H9 (cell line): Measurements from ENCODE around the gene PPP1R13B. TPM values are rescaled to one million over a fixed set of nuclear protein-coding genes. Genes with fewer than 3 reads are reported as not detected.
A peak's percentile ranks its signal among the peaks of the same experiment; 100 is the strongest.

Experiments
- DNase-seq: peaks from one replicate; pipeline ENCODE4 v3.0.0-alpha.2; 2017
- H2AFZ ChIP-seq: one replicate; pipeline ENCODE4 v1.6.1; 2013; ENCODE audit warnings: mild to moderate bottlenecking, low read length, control low read depth, moderate library complexity
- H2AK5ac ChIP-seq: 2 replicates; pipeline ENCODE4 v1.6.1; 2013; ENCODE audit warnings: low read length, control low read depth, mixed read lengths; ENCODE audit not compliant: insufficient read length
- H2BK120ac ChIP-seq: one replicate; pipeline ENCODE4 v1.6.1; 2013; ENCODE audit warnings: low read depth, mild to moderate bottlenecking, low read length, control low read depth, inconsistent platforms; ENCODE audit not compliant: poor library complexity, severe bottlenecking
- H2BK12ac ChIP-seq: 2 replicates; pipeline ENCODE4 v1.6.1; 2013; ENCODE audit warnings: low read length, control low read depth, mixed read lengths, low read depth; ENCODE audit not compliant: insufficient read length
- H2BK15ac ChIP-seq: 2 replicates; pipeline ENCODE4 v1.6.1; 2013; ENCODE audit warnings: low read depth, low read length, control low read depth
- H2BK20ac ChIP-seq: one replicate; pipeline ENCODE4 v1.6.1; 2013; ENCODE audit warnings: low read depth, mild to moderate bottlenecking, low read length, control low read depth, inconsistent platforms; ENCODE audit not compliant: poor library complexity, severe bottlenecking
- H2BK5ac ChIP-seq: 2 replicates; pipeline ENCODE4 v1.6.1; 2013; ENCODE audit warnings: low read length, control low read depth, mixed read lengths; ENCODE audit not compliant: insufficient read length
- H3K14ac ChIP-seq: 2 replicates; pipeline ENCODE4 v1.6.1; 2013; ENCODE audit warnings: low read length, control low read depth; ENCODE audit not compliant: insufficient read depth
- H3K18ac ChIP-seq: 2 replicates; pipeline ENCODE4 v1.6.1; 2013; ENCODE audit warnings: low read depth, mild to moderate bottlenecking, mixed read lengths, low read length, control low read depth; ENCODE audit not compliant: insufficient read length
- H3K23ac ChIP-seq: 2 replicates; pipeline ENCODE4 v1.6.1; 2013; ENCODE audit warnings: low read length, control low read depth, mixed read lengths, low read depth; ENCODE audit not compliant: insufficient read length
- H3K23me2 ChIP-seq: 2 replicates; pipeline ENCODE4 v1.6.1; 2013; ENCODE audit warnings: low read depth, mild to moderate bottlenecking, mixed read lengths, low read length, control low read depth; ENCODE audit not compliant: insufficient read length, poor library complexity, severe bottlenecking
- H3K27ac ChIP-seq: 2 replicates; pipeline ENCODE4 v1.5.1; 2013; ENCODE audit warnings: low read length, control low read depth, mixed read lengths, low read depth; ENCODE audit not compliant: insufficient read length
- H3K27me3 ChIP-seq: 2 replicates; pipeline ENCODE4 v1.6.1; 2013; ENCODE audit warnings: low read length, control low read depth, inconsistent platforms; ENCODE audit not compliant: insufficient read depth
- H3K4ac ChIP-seq: 2 replicates; pipeline ENCODE4 v1.6.1; 2013; ENCODE audit warnings: low read depth, mild to moderate bottlenecking, control low read depth, inconsistent platforms, low read length, moderate library complexity
- H3K4me1 ChIP-seq: 2 replicates; pipeline ENCODE4 v1.6.1; 2013; ENCODE audit warnings: low read length, control low read depth, inconsistent platforms; ENCODE audit not compliant: insufficient read depth
- H3K4me2 ChIP-seq: 2 replicates; pipeline ENCODE4 v1.6.1; 2013; ENCODE audit warnings: low read length, control low read depth, mixed read lengths; ENCODE audit not compliant: insufficient read length, insufficient read depth
- H3K56ac ChIP-seq: 2 replicates; pipeline ENCODE4 v1.6.1; 2013; ENCODE audit warnings: low read depth, mild to moderate bottlenecking, mixed read lengths, low read length, control low read depth; ENCODE audit not compliant: insufficient read length
- H3K79me1 ChIP-seq: 2 replicates; pipeline ENCODE4 v1.6.1; 2013; ENCODE audit warnings: low read depth, mild to moderate bottlenecking, moderate library complexity, low read length, control low read depth, inconsistent platforms; ENCODE audit not compliant: insufficient read depth, poor library complexity, severe bottlenecking
- H3K79me2 ChIP-seq: 2 replicates; pipeline ENCODE4 v1.6.1; 2013; ENCODE audit warnings: low read length, control low read depth, inconsistent platforms; ENCODE audit not compliant: insufficient read depth
- H3K9ac ChIP-seq: 2 replicates; pipeline ENCODE4 v1.6.1; 2013; ENCODE audit warnings: low read length, control low read depth, mixed read lengths; ENCODE audit not compliant: insufficient read length; ENCODE audit errors: extremely low read depth
- H3K9me3 ChIP-seq: one replicate; pipeline ENCODE4 v1.6.1; 2013; ENCODE audit warnings: low read depth, low read length, inconsistent platforms; ENCODE audit not compliant: control insufficient read depth
- H3T11ph ChIP-seq: one replicate; pipeline ENCODE4 v1.6.1; 2013; ENCODE audit warnings: mild to moderate bottlenecking, low read length, control low read depth, inconsistent platforms
- H4K20me1 ChIP-seq: one replicate; pipeline ENCODE4 v1.6.1; 2013; ENCODE audit not compliant: control insufficient read depth, insufficient read length, insufficient read depth
- H4K5ac ChIP-seq: 2 replicates; pipeline ENCODE4 v1.6.1; 2013; ENCODE audit warnings: low read depth, mild to moderate bottlenecking, mixed read lengths, low read length, control low read depth; ENCODE audit not compliant: insufficient read length
- H4K8ac ChIP-seq: replicated peaks from 2 replicates; pipeline ENCODE4 v1.6.1; 2013; ENCODE audit warnings: low read length, control low read depth, mixed read lengths, low read depth; ENCODE audit not compliant: insufficient read length
- H4K91ac ChIP-seq: 2 replicates; pipeline ENCODE4 v1.6.1; 2013; ENCODE audit warnings: low read depth, mild to moderate bottlenecking, moderate library complexity, mixed read lengths, low read length, control low read depth; ENCODE audit not compliant: insufficient read length
- H3K27ac Mint-ChIP-seq, 3 experiments: 2 replicates in 2 of 3; 3 replicates in 1 of 3; pipeline ENCODE4 v1.8.0; 2020 to 2021; ENCODE audit warnings: mixed read lengths in 3 of 3, mild to moderate bottlenecking in 1 of 3, moderate library complexity in 1 of 3
- H3K27me3 Mint-ChIP-seq: 2 replicates; pipeline ENCODE4 v1.8.0; 2021; ENCODE audit warnings: low read depth, mild to moderate bottlenecking, moderate library complexity, mixed read lengths
- H3K36me3 Mint-ChIP-seq, 3 experiments: 2 replicates in 2 of 3; 3 replicates in 1 of 3; pipeline ENCODE4 v1.8.0; 2020 to 2021; ENCODE audit warnings: low read depth in 3 of 3, mixed read lengths in 3 of 3; ENCODE audit not compliant: insufficient read depth in 1 of 3
- H3K4me1 Mint-ChIP-seq, 2 experiments: 2 replicates each; pipeline ENCODE4 v1.8.0; 2020; ENCODE audit warnings: mixed read lengths in 2 of 2
- H3K4me3 Mint-ChIP-seq, 2 experiments: 2 replicates in 1 of 2; 3 replicates in 1 of 2; pipeline ENCODE4 v1.8.0; 2020 to 2021; ENCODE audit warnings: mild to moderate bottlenecking in 2 of 2, mixed read lengths in 2 of 2, moderate library complexity in 1 of 2
- H3K9me3 Mint-ChIP-seq, 2 experiments: 2 replicates in 1 of 2; 3 replicates in 1 of 2; pipeline ENCODE4 v1.8.0; 2020; ENCODE audit warnings: mild to moderate bottlenecking in 2 of 2, mixed read lengths in 2 of 2, moderate library complexity in 1 of 2
- CTCF ChIP-seq: fragments of 200-600 bp; sonication (generic); conservative IDR thresholded peaks from 3 replicates; pipeline ENCODE4 v1.8.0; 2021; ENCODE audit warnings: antibody characterized with exemption, mild to moderate bottlenecking
- WGBS: extraction: QIAGEN DNeasy Blood & Tissue Kit; methylation state at CpG from one replicate; pipeline ENCODE4 v1.1.7; 2013; ENCODE audit warnings: missing lambda C conversion rate, low lambda C conversion rate, mixed read lengths; ENCODE audit not compliant: insufficient read length; ENCODE audit errors: extremely low coverage; 5-methylcytosine and 5-hydroxymethylcytosine counted together
- total RNA-seq: library from RNA; stranded (reverse); gene quantifications from 2 replicates; pipeline ENCODE4 v1.2.1, GENCODE V29; 2021

PPP1R13B gene
- total RNA-seq, 1 experiment from 2014 or later: 6.0 TPM

- Histone ChIP-seq H4K8ac (no peak overlapping the region), H3K27ac (no peak overlapping the region), H3K14ac (no peak overlapping the region), H3K23me2 (no peaks in the 10 kb centered on the region), H3K79me2 (no peaks in the 10 kb centered on the region), H2AFZ (no peak overlapping the region), H3T11ph (no peak overlapping the region), H2BK5ac (no peak overlapping the region), H4K20me1 (no peaks in the 10 kb centered on the region), H4K5ac (no peak overlapping the region), H2BK120ac (no peak overlapping the region), H4K91ac (no peak overlapping the region), H2BK20ac (no peak overlapping the region), H3K4me1 (no peaks in the 10 kb centered on the region), H2AK5ac (no peak overlapping the region), H3K56ac (no peak overlapping the region), H3K4ac (no peak overlapping the region), H3K9ac (no peak overlapping the region), H2BK15ac (no peak overlapping the region), H3K23ac (no peak overlapping the region), H3K79me1 (peaks cover 4% of the 10 kb centered on the region), H3K4me2 (no peak overlapping the region), H3K9me3 (no peaks in the 10 kb centered on the region), H3K27me3 (no peaks in the 10 kb centered on the region), H2BK12ac (no peak overlapping the region), H3K18ac (no peak overlapping the region)
- no peaks in the 10 kb centered on the region for H3K4me1 Mint-ChIP-seq
- H3K27me3 Mint-ChIP-seq: no peaks in the 10 kb centered on the region
- H3K36me3 Mint-ChIP-seq: peaks cover 2 to 34% (median 34%) of the 10 kb centered on the region in 3 experiments; a peak in 6 of 7 replicates
- no peak for TF ChIP-seq CTCF
- H3K9me3 Mint-ChIP-seq: no peaks in the 10 kb centered on the region
- no peak for DNase-seq
- no peak overlapping the region for H3K4me3 Mint-ChIP-seq
- WGBS: no CpG with 5 or more reads among the region's 12 CpGs
- H3K27ac Mint-ChIP-seq: peak overlapping the region in 1 of 3 experiments; percentile 11; a peak in 1 of 7 replicates
These were observed 118.7 kb downstream of the PPP1R13B start for GRCh38 chr14:103728721-103729120.
